ENCODE data around the gene COL6A2.

- TF ChIP-seq, protein P1, sequence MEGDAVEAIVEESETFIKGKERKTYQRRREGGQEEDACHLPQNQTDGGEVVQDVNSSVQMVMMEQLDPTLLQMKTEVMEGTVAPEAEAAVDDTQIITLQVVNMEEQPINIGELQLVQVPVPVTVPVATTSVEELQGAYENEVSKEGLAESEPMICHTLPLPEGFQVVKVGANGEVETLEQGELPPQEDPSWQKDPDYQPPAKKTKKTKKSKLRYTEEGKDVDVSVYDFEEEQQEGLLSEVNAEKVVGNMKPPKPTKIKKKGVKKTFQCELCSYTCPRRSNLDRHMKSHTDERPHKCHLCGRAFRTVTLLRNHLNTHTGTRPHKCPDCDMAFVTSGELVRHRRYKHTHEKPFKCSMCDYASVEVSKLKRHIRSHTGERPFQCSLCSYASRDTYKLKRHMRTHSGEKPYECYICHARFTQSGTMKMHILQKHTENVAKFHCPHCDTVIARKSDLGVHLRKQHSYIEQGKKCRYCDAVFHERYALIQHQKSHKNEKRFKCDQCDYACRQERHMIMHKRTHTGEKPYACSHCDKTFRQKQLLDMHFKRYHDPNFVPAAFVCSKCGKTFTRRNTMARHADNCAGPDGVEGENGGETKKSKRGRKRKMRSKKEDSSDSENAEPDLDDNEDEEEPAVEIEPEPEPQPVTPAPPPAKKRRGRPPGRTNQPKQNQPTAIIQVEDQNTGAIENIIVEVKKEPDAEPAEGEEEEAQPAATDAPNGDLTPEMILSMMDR (IDR thresholded peaks at IDR 0.05): no peak
- TF ChIP-seq NR2C2 (CRISPR knock-in tag; IDR thresholded peaks at IDR 0.05) (no peak), SP1 (CRISPR knock-in tag; conservative IDR thresholded peaks at IDR 0.05) (no peak), JUN (CRISPR knock-in tag; IDR thresholded peaks at IDR 0.05) (no peak), FOXJ3 (CRISPR knock-in tag; IDR thresholded peaks at IDR 0.05; ENCODE audit: borderline replicate concordance) (no peak), ZBTB21 (CRISPR knock-in tag; IDR thresholded peaks at IDR 0.05; ENCODE audit: borderline replicate concordance) (no peak), ETV6 (CRISPR knock-in tag; IDR thresholded peaks at IDR 0.05) (no peak), CREM (CRISPR knock-in tag; IDR thresholded peaks at IDR 0.05) (no peak), SMAD3 (CRISPR knock-in tag; IDR thresholded peaks at IDR 0.05; ENCODE audit: borderline replicate concordance) (no peak), MYBL2 (CRISPR knock-in tag; IDR thresholded peaks at IDR 0.05) (no peak)
- TF ChIP-seq, protein P2, sequence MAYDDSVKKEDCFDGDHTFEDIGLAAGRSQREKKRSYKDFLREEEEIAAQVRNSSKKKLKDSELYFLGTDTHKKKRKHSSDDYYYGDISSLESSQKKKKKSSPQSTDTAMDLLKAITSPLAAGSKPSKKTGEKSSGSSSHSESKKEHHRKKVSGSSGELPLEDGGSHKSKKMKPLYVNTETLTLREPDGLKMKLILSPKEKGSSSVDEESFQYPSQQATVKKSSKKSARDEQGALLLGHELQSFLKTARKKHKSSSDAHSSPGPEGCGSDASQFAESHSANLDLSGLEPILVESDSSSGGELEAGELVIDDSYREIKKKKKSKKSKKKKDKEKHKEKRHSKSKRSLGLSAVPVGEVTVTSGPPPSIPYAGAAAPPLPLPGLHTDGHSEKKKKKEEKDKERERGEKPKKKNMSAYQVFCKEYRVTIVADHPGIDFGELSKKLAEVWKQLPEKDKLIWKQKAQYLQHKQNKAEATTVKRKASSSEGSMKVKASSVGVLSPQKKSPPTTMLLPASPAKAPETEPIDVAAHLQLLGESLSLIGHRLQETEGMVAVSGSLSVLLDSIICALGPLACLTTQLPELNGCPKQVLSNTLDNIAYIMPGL (CRISPR knock-in tag; IDR thresholded peaks at IDR 0.05): no peak
Measured at GRCh38 chr21:46094401-46095082, 3.4 kb upstream of the COL6A2 start.
